Prostate gland (tissue), 2 donors: ENCODE measurements around the gene NCOR2. TPM values are rescaled to one million over a fixed set of nuclear protein-coding genes. Genes with fewer than 3 reads are reported as not detected.

ENCODE experiments used
- DNase-seq: peaks from one replicate; pipeline ENCODE4 v3.0.0-alpha.2; 2019; ENCODE audit warnings: low spot score
- H3K27ac ChIP-seq, 2 donors: fragments of 200-600 bp; sonication (generic); 2 replicates each; pipeline ENCODE4 v1.5.1; 2017 to 2019
- H3K27me3 ChIP-seq: fragments of 200-600 bp; sonication (generic); replicated peaks from 2 replicates; pipeline ENCODE4 v1.5.1; 2019; ENCODE audit not compliant: insufficient read depth
- H3K36me3 ChIP-seq, 2 donors: fragments of 200-600 bp; sonication (generic); 1 replicate in 1 of 2; 2 replicates in 1 of 2; pipeline versions ENCODE4 v1.5.1 to v1.8.1; 2017 to 2019
- H3K4me1 ChIP-seq: fragments of 200-600 bp; sonication (generic); replicated peaks from 2 replicates; pipeline ENCODE4 v1.5.1; 2019
- H3K4me3 ChIP-seq, 2 donors: fragments of 200-600 bp; sonication (generic); 2 replicates each; pipeline ENCODE4 v1.5.1; 2017 to 2019
- H3K9me3 ChIP-seq: fragments of 200-600 bp; sonication (generic); 2 replicates; pipeline ENCODE4 v1.5.1; 2017
- POLR2A ChIP-seq: fragments of 450-650 bp; IDR thresholded peaks from one replicate; pipeline ENCODE4 v1.6.1; 2016; ENCODE audit warnings: antibody characterized with exemption, mild to moderate bottlenecking
- POLR2AphosphoS5 ChIP-seq: sonication (generic); formaldehyde crosslinking; IDR thresholded peaks from one replicate; pipeline ENCODE4 v1.6.1; 2017; ENCODE audit warnings: antibody characterized with exemption
- WGBS: methylation state at CpG from one replicate; pipeline ENCODE4 v1.1.5; 2018; 5-methylcytosine and 5-hydroxymethylcytosine counted together
- intact Hi-C: fragments of 100-400 bp; cut with DNase I; formaldehyde crosslinking; loops from one replicate; pipeline ENCODE4 v1.14.2; 2022
- total RNA-seq, 2 donors: library from RNA; depleted of rRNA; stranded (reverse); fragments of >200 nt; gene quantifications; one replicate each; pipeline ENCODE4 v1.1.0, GENCODE V29; 2016
- TF ChIP-seq, protein P1 (sequence below), 4 experiments: fragments of 200-600 bp in 2 of 4; fragments of 450-650 bp in 2 of 4; sonication (generic) in 2 of 4; IDR thresholded peaks; 1 replicate in 3 of 4; 2 replicates in 1 of 4; pipeline ENCODE4 v1.5.1; 2016 to 2019; ENCODE audit warnings: antibody characterized with exemption in 4 of 4, mild to moderate bottlenecking in 2 of 4, moderate library complexity in 2 of 4

Gene NCOR2
- total RNA-seq, 2 donors from 2014 or later = 184 to 306 TPM

DNA sequence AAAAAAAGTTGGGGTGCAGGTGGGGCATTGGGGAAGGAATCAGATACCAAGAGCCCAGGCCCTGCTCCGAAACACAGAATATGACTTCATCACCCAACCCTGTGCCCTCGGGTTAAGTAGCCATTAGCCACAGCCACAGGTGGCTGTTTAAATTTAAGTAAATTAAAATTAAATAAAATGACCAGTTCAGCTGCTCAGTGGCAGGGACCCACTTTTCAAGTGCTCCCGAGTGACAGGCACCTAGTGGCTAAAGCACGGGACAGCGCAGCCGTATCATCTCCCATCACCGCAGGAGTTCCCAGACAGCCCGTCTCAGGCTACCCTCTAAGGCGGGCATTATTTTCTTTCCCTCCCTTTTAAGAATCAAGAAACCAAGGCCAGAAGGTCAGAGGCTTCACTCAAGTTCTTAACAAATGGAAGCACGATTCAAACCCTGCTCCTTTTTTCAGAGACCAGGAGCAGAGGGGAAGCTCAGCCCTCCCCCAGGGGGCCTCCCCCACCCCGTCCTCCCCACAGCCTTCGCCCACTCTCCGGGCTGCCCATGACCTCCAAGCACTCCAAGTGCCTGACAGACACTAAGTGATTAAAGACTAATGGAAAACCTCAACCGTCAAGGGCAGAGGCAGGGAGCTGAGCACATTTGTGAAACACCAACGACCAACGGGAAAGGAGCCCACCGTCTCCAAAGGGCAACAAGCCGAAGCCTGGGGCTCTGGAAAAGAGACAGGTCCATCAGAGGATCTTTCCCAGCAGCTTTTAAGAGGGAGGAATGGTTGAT lies 5.2 kb downstream of the NCOR2 start:
- H3K4me3 ChIP-seq = no peak overlapping the region
- H3K27ac ChIP-seq = no peak overlapping the region
- H3K27me3 ChIP-seq = no peaks in the 10 kb centered on the region
- H3K36me3 ChIP-seq = peaks cover 0 to 7% of the 10 kb centered on the region in 2 donors
- DNase-seq = no peak
- WGBS = 73% methylated on average over 18 of the region's 18 CpGs
- TF ChIP-seq POLR2AphosphoS5 (no peak), POLR2A (no peak)
- TF ChIP-seq, protein P1, sequence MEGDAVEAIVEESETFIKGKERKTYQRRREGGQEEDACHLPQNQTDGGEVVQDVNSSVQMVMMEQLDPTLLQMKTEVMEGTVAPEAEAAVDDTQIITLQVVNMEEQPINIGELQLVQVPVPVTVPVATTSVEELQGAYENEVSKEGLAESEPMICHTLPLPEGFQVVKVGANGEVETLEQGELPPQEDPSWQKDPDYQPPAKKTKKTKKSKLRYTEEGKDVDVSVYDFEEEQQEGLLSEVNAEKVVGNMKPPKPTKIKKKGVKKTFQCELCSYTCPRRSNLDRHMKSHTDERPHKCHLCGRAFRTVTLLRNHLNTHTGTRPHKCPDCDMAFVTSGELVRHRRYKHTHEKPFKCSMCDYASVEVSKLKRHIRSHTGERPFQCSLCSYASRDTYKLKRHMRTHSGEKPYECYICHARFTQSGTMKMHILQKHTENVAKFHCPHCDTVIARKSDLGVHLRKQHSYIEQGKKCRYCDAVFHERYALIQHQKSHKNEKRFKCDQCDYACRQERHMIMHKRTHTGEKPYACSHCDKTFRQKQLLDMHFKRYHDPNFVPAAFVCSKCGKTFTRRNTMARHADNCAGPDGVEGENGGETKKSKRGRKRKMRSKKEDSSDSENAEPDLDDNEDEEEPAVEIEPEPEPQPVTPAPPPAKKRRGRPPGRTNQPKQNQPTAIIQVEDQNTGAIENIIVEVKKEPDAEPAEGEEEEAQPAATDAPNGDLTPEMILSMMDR (IDR thresholded peaks at IDR 0.05) = no peak
- no peaks in the 10 kb centered on the region for H3K9me3 ChIP-seq
- intact Hi-C loops = loop anchor here (5.0 to 10.0 kb wide), 2 partner anchors 105 to 527 kb away; no protein-coding TSS in a partner anchor
- H3K4me1 ChIP-seq = peaks cover 23% of the 10 kb centered on the region

DNA sequence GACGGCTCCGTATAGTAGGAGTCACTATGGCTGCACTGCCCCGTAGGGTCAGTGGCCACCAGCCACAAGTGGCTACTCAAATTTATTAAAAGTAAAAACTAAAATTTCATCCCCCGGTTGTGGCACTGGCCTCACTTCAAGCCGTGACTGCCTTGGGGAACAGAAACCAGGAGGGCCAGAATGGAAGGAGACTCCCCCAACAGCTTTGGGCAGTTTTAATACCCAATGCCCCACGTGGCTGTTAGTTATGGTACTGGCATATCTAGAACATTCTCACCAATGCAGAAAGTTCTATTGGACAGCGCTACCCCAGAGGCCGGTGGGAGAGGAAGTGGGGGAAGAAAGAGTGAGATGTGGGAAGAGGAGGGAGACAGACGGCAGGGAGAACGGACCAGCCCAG lies 6.2 kb downstream of the NCOR2 start:
- H3K4me3 ChIP-seq = no peak overlapping the region
- intact Hi-C loops = loop anchor here (5.0 to 10.0 kb wide), 2 partner anchors 104 to 526 kb away; no protein-coding TSS in a partner anchor
- WGBS = 57% methylated on average over 10 of the region's 10 CpGs
- DNase-seq = no peak
- peaks cover 25% of the 10 kb centered on the region for H3K4me1 ChIP-seq
- no peaks in the 10 kb centered on the region for H3K9me3 ChIP-seq
- TF ChIP-seq POLR2A = no peak
- TF ChIP-seq, protein P1 (IDR thresholded peaks at IDR 0.05) = no peak
- no peak for TF ChIP-seq POLR2AphosphoS5
- no peaks in the 10 kb centered on the region for H3K27me3 ChIP-seq
- H3K36me3 ChIP-seq = peaks cover 0 to 7% of the 10 kb centered on the region in 2 donors
- no peak overlapping the region for H3K27ac ChIP-seq

DNA sequence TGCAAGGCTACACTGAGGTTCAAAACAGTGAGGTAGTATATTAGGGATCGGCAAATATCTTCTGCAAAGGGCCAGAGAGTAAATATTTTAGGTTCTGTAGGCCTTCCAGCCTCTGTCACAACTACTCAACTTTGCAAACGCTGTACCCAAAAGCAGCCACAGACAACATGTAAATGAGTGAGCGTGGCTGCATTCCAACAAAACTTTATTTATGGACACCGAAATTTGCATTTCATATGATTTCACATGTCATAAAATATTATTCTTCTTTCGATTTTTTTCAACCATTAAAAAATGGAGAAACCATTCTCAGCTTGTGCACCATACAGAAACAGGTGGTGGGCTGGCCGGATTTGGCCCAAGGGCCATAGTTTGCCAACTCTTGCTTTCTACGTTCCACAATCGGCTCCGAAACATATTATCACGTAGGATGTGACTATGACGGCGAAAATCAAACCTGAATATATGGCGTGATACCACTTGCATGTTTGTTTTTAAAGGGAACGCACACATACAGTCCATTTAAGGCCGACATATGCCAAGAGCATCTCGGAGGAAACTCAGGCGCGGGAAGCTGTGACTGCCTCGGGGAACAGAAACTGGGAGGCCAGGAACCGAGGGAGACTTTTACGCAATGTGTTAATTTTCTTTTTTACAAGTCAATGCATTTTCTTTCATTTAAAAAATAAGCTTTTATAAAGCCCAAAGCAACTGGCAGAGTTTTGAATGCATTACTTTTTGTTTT lies 7.1 kb downstream of the NCOR2 start:
- WGBS = 64% methylated on average over 21 of the region's 21 CpGs
- no peak for DNase-seq
- no peak overlapping the region for H3K4me3 ChIP-seq
- no peaks in the 10 kb centered on the region for H3K27me3 ChIP-seq
- no peaks in the 10 kb centered on the region for H3K9me3 ChIP-seq
- no peak overlapping the region for H3K27ac ChIP-seq
- peaks cover 0 to 7% of the 10 kb centered on the region in 2 donors for H3K36me3 ChIP-seq
- intact Hi-C loops = loop anchor here (5.0 to 10.0 kb wide), 2 partner anchors 103 to 526 kb away; no protein-coding TSS in a partner anchor
- peaks cover 22% of the 10 kb centered on the region for H3K4me1 ChIP-seq
- TF ChIP-seq, protein P1 (IDR thresholded peaks at IDR 0.05) = no peak
- no peak for TF ChIP-seq POLR2AphosphoS5
- no peak for TF ChIP-seq POLR2A

DNA sequence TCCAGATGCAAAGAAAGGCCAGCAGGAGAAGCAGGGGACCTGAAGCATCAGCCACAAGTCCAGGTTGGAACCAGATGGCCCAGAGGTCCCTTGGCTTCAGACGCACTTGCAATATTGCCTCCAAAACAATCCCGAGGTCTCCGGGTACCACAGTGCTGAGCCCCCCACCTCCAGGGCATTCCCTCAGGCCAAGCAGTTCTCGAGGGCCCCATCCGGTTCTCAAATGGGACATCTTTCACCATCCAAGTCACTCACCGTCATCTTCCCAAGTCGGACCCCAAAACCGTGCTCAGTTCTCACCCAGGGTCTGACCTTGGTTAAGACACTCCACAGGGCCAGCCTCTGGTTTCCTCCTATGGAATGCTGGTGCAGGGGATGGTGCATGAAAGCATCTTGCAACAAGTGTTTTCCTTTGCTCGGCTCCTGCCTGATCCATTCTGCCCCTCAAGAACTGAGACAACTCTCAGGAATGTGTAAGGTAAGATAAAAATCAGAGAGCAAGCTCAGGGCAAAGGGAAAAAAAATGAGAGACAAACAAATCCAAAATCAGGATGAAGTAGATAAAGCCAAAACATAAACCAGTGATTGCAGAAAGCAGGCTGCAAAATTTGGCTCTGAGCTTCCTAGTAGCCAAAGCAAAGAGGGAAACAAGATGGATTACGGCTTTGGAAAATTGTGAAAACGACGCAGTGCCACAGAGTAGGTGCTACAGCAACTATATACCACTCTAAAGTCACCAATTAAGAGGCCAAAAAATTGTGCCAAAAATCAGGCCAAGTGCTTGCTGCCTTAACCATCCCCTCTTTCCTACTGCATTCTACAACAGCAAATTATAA lies 8.0 kb downstream of the NCOR2 start:
- WGBS = 81% methylated on average over 12 of the region's 12 CpGs
- Histone ChIP-seq H3K36me3 (peaks cover 0 to 7% of the 10 kb centered on the region in 2 donors), H3K27me3 (no peaks in the 10 kb centered on the region), H3K27ac (no peak overlapping the region), H3K4me1 (peaks cover 14% of the 10 kb centered on the region), H3K9me3 (no peaks in the 10 kb centered on the region), H3K4me3 (no peak overlapping the region)
- DNase-seq = no peak
- TF ChIP-seq POLR2AphosphoS5 = no peak
- TF ChIP-seq, protein P1 (IDR thresholded peaks at IDR 0.05) = no peak
- TF ChIP-seq POLR2A = no peak
- intact Hi-C loops = loop anchor here (5.0 to 10.0 kb wide), 2 partner anchors 102 to 525 kb away; no protein-coding TSS in a partner anchor
